SK-N-SH treated with all-trans-retinoic acid at 6 μM for 48 hours (cell line): ENCODE data around the gene OR5D16.
"Not testable (repeated sequence)": the region's sequence is repeated elsewhere in the genome, so short reads cannot be mapped to it uniquely, and the experiment has no call there.

ENCODE experiments used
- ATAC-seq: fragments of 200-7000 bp; cut with Tn5 transposase; 3 replicates; pipeline ENCODE4 v1.9.1; 2020; ENCODE audit warnings: mild to moderate bottlenecking, moderate library complexity
- CSDC2 ChIP-seq: fragments of 250-450 bp; sonication (Bioruptor Pico); IDR thresholded peaks from 2 replicates; pipeline ENCODE4 v1.5.0; 2020; ENCODE audit warnings: mild to moderate bottlenecking, moderate library complexity
- ESRRG ChIP-seq: fragments of 250-450 bp; sonication (Bioruptor Pico); IDR thresholded peaks from 2 replicates; pipeline ENCODE4 v1.6.1; 2021; ENCODE audit warnings: mild to moderate bottlenecking
- GLIS3 ChIP-seq: fragments of 250-450 bp; sonication (Bioruptor Pico); IDR thresholded peaks from 2 replicates; pipeline ENCODE4 v1.5.0; 2020; ENCODE audit warnings: mild to moderate bottlenecking, moderate library complexity
- ISL1 ChIP-seq: fragments of 250-450 bp; sonication (Bioruptor Pico); IDR thresholded peaks from 2 replicates; pipeline ENCODE4 v2.1.2; 2022; ENCODE audit warnings: mild to moderate bottlenecking, moderate library complexity
- OSR1 ChIP-seq: fragments of 250-450 bp; sonication (Bioruptor Pico); IDR thresholded peaks from 2 replicates; pipeline ENCODE4 v1.8.0; 2022; ENCODE audit warnings: moderate library complexity, mild to moderate bottlenecking, inconsistent platforms
- PPARA ChIP-seq: fragments of 250-450 bp; sonication (Bioruptor Pico); IDR thresholded peaks from 2 replicates; pipeline ENCODE4 v1.5.0; 2020; ENCODE audit warnings: mild to moderate bottlenecking, borderline replicate concordance
- RARB ChIP-seq: fragments of 250-450 bp; sonication (Bioruptor Pico); IDR thresholded peaks from 2 replicates; pipeline ENCODE4 v1.8.0; 2021; ENCODE audit warnings: mild to moderate bottlenecking, moderate library complexity
- SNAI2 ChIP-seq: fragments of 250-450 bp; sonication (Bioruptor Pico); IDR thresholded peaks from 2 replicates; pipeline ENCODE4 v1.5.0; 2020; ENCODE audit warnings: mild to moderate bottlenecking, moderate library complexity
- TOX ChIP-seq: fragments of 250-450 bp; sonication (Bioruptor Pico); IDR thresholded peaks from 2 replicates; pipeline ENCODE4 v1.8.0; 2021; ENCODE audit warnings: mild to moderate bottlenecking, moderate library complexity, borderline replicate concordance
- ZC3H10 ChIP-seq: fragments of 250-450 bp; sonication (Bioruptor Pico); IDR thresholded peaks from 2 replicates; pipeline ENCODE4 v1.5.1; 2021; ENCODE audit warnings: mild to moderate bottlenecking, moderate library complexity
- ZNF565 ChIP-seq: fragments of 450-650 bp; formaldehyde crosslinking; conservative IDR thresholded peaks from 2 replicates; pipeline ENCODE4 v1.5.0; 2020; ENCODE audit warnings: low read depth, mild to moderate bottlenecking, moderate library complexity
- TF ChIP-seq, protein P1 (sequence below): fragments of 250-450 bp; sonication (Bioruptor Pico); IDR thresholded peaks from 2 replicates; pipeline ENCODE4 v1.5.0; 2020; ENCODE audit warnings: mild to moderate bottlenecking, moderate library complexity
- TF ChIP-seq, protein P2 (sequence below): fragments of 250-450 bp; sonication (Bioruptor Pico); IDR thresholded peaks from 2 replicates; pipeline ENCODE4 v1.5.1; 2021; ENCODE audit warnings: mild to moderate bottlenecking, moderate library complexity
- TF ChIP-seq, protein P3 (sequence below): fragments of 250-450 bp; sonication (Bioruptor Pico); IDR thresholded peaks from 2 replicates; pipeline ENCODE4 v1.5.1; 2020; ENCODE audit warnings: low read depth, mild to moderate bottlenecking, moderate library complexity

The OR5D16 gene

DNA sequence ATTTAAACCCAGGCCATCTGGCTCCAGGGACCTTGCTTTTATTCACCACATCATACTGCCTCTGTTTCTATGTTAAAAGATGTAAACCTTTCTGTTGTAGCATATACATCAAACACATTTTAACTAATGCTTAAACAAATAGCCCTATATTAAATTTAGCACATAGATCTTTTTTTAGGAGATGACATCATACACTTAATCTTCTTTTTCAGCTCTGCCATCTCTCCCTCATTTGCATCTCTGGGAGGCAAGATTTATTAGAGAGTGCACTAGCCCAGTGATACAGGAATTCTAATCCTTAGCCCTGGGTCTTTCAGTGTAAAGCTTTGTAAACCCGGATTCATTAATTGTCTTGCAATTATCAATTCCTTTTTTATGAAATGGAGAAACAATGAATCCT lies 13.6 kb downstream of the OR5D16 start:
- ATAC-seq = no peak
- no peak for TF ChIP-seq PPARA (CRISPR knock-in tag)
- TF ChIP-seq, protein P1, sequence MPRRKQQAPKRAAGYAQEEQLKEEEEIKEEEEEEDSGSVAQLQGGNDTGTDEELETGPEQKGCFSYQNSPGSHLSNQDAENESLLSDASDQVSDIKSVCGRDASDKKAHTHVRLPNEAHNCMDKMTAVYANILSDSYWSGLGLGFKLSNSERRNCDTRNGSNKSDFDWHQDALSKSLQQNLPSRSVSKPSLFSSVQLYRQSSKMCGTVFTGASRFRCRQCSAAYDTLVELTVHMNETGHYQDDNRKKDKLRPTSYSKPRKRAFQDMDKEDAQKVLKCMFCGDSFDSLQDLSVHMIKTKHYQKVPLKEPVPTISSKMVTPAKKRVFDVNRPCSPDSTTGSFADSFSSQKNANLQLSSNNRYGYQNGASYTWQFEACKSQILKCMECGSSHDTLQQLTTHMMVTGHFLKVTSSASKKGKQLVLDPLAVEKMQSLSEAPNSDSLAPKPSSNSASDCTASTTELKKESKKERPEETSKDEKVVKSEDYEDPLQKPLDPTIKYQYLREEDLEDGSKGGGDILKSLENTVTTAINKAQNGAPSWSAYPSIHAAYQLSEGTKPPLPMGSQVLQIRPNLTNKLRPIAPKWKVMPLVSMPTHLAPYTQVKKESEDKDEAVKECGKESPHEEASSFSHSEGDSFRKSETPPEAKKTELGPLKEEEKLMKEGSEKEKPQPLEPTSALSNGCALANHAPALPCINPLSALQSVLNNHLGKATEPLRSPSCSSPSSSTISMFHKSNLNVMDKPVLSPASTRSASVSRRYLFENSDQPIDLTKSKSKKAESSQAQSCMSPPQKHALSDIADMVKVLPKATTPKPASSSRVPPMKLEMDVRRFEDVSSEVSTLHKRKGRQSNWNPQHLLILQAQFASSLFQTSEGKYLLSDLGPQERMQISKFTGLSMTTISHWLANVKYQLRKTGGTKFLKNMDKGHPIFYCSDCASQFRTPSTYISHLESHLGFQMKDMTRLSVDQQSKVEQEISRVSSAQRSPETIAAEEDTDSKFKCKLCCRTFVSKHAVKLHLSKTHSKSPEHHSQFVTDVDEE = no peak
- no peak for TF ChIP-seq RARB (CRISPR knock-in tag)

DNA sequence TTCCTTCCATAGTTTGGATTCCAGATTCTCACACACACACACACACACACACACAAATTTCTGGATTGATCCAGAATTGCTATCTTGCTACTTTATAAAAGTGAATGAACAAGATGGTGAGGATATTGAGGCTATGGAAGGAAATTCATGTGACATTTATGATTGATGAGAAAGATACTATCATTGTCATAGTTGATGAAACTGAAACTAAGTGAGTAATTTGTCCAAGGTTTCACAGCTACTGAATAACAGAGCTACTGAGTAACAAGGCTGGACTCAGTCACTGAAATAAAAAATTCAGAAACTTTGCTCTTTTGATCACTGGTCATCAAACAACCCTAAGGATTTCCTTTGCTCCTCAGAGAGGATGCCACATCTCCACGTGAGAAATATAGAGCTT lies 16.2 kb downstream of the OR5D16 start:
- ATAC-seq = no peak
- TF ChIP-seq SNAI2 (CRISPR knock-in tag) (no peak), ESRRG (CRISPR knock-in tag) (no peak), CSDC2 (CRISPR knock-in tag) (no peak), GLIS3 (CRISPR knock-in tag) (no peak), PPARA (CRISPR knock-in tag) (no peak), OSR1 (CRISPR knock-in tag) (no peak), TOX (no peak), ZNF565 (CRISPR knock-in tag) (no peak), ISL1 (CRISPR knock-in tag) (no peak), ZC3H10 (CRISPR knock-in tag) (no peak)
- TF ChIP-seq, protein P2, sequence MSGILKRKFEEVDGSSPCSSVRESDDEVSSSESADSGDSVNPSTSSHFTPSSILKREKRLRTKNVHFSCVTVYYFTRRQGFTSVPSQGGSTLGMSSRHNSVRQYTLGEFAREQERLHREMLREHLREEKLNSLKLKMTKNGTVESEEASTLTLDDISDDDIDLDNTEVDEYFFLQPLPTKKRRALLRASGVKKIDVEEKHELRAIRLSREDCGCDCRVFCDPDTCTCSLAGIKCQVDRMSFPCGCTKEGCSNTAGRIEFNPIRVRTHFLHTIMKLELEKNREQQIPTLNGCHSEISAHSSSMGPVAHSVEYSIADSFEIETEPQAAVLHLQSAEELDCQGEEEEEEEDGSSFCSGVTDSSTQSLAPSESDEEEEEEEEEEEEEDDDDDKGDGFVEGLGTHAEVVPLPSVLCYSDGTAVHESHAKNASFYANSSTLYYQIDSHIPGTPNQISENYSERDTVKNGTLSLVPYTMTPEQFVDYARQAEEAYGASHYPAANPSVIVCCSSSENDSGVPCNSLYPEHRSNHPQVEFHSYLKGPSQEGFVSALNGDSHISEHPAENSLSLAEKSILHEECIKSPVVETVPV = no peak
- TF ChIP-seq, protein P1 = no peak
- TF ChIP-seq, protein P3, sequence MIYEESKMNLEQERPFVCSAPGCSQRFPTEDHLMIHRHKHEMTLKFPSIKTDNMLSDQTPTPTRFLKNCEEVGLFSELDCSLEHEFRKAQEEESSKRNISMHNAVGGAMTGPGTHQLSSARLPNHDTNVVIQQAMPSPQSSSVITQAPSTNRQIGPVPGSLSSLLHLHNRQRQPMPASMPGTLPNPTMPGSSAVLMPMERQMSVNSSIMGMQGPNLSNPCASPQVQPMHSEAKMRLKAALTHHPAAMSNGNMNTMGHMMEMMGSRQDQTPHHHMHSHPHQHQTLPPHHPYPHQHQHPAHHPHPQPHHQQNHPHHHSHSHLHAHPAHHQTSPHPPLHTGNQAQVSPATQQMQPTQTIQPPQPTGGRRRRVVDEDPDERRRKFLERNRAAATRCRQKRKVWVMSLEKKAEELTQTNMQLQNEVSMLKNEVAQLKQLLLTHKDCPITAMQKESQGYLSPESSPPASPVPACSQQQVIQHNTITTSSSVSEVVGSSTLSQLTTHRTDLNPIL (CRISPR knock-in tag) = no peak

DNA sequence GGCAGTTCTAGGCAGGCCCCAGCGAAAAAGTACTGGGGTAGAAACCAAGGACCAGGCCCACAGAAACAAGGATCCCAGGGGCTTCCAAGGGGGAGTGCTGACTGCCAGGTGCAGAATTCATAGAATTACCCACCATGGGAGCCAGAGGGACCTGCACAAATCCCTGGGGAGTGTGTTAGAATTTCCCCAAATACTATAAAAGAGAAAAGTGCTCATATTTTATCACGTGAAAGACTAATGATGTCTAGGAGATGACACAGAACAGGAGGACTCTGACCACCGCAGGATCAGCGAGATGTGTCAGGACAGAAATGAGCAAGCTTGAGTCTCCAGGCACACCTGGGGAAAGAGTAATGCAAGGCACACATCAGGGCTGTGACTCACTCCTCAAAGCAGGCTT lies 28.8 kb downstream of the OR5D16 start:
- not testable (repeated sequence) for ATAC-seq

DNA sequence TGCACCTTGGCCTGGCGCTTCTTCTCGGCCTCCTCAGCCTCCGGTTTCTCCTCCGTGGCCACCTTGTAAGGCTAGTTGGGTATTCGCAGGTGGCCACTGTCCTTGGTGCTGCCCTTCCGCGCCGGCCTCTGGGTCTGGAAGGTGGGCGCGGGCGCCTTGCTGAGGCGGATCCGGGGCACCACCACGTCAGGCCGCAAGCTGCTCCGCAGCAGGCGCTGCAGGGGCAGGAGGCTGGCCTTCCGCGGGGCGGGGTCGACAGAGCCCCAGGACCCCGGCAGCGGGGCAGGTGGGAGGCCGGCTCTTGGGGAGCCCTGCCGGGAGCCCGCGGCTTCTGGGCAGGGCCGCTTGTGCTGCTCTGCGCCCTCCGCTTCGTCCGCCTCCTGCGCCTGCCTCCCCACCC lies 34.2 kb downstream of the OR5D16 start:
- ATAC-seq = not testable (repeated sequence)

DNA sequence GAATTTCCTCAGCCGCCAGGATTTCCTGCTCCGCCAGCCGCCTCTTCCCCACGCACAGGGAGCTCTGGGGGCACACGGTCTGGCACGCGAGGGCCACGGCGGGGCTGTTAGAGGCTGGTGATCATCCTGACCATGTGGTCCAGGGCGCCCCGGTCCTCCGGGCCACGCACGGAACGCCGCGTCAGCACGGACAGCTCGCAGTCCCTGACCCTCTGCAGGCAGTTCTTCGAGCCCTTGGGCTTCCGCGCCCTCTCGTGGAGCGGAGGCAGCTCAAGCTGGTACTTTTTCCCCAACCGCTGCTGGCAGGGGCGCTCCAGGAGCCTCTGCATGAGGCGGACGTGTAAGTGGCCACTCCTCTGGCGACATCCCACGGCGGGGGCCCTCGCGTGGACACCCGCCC lies 34.6 kb downstream of the OR5D16 start:
- not testable (repeated sequence) for ATAC-seq

DNA sequence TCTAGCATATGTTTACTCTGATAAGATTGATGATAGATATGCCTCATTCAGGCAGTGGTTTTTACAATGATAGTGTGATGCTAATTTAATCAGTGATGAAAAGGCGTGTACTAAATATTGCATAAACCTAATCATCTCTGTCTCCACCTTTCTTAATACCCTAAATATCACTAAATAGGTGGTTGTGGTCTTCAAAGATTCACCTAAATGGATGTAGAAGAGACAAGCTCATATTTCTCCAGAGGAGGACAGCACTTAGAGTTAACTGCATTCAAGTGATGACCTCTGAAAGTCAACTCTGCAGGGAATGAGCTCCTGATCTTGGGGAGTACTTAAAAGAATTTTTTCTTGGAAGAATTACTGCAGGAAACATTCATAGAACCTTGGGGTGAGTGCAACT lies 44.4 kb downstream of the OR5D16 start, which contains the start of gene TRIM51:
Gene TRIM51 (plus strand): TSS at position 301 of the 400 bp plus-strand sequence. CDS start 2,132 bp downstream, outside the sequence.
- not testable (repeated sequence) for ATAC-seq

DNA sequence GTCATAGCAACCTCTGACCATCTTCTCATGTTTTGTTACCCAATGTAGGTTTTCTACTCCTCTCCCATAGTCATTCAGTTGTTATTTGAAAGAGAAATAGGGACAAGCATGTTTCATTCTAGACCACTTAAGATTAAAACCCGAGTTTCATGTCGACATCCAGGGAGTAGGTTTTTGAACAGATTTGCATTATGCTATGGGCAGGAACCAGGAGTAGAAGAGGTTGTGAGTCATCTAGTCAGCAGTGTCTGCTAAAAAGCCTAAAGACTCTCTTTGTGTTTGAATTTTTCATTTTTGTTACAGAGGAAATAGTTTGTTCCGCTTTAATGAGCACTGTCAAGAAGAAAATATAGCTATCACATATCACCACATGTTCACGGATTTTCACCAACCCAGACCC lies 46.4 kb downstream of the OR5D16 start:
- not testable (repeated sequence) for ATAC-seq

DNA sequence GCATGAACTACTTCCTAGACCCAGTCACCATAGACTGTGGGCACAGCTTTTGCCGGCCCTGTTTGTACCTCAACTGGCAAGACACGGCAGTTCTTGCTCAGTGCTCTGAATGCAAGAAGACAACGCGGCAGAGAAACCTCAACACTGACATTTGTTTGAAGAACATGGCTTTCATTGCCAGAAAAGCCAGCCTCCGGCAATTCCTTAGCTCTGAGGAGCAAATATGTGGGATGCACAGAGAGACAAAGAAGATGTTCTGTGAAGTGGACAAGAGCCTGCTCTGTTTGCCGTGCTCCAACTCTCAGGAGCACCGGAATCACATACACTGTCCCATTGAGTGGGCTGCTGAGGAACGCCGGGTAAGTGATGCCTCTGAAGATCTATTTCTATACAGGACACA lies 46.9 kb downstream of the OR5D16 start:
- ATAC-seq = not testable (repeated sequence)
